GM23338 (cell line): ENCODE measurements around the gene ARSI.

Source experiments
- CREB1 ChIP-seq: fragments of 250-450 bp; sonication (Bioruptor Pico); IDR thresholded peaks from 2 replicates; pipeline ENCODE4 v1.5.0; 2020; ENCODE audit warnings: low read depth, mild to moderate bottlenecking, moderate library complexity
- EZH2 ChIP-seq: fragments of 200-600 bp; sonication (generic); IDR thresholded peaks from one replicate; pipeline ENCODE4 v1.8.0; 2017; ENCODE audit warnings: antibody characterized with exemption, mild to moderate bottlenecking, low read depth; ENCODE audit not compliant: unreplicated experiment
- EZH2phosphoT487 ChIP-seq: fragments of 200-600 bp; sonication (generic); IDR thresholded peaks from one replicate; pipeline ENCODE4 v1.8.1; 2018; ENCODE audit warnings: antibody characterized with exemption; ENCODE audit not compliant: unreplicated experiment
- JUNB ChIP-seq: IDR thresholded peaks from one replicate; pipeline ENCODE4 v1.6.1; 2016; ENCODE audit warnings: antibody characterized with exemption; ENCODE audit not compliant: unreplicated experiment
- STAT1 ChIP-seq: IDR thresholded peaks from one replicate; pipeline ENCODE4 v1.6.1; 2016; ENCODE audit warnings: antibody characterized with exemption; ENCODE audit not compliant: unreplicated experiment
- TF ChIP-seq, protein P1 (sequence below), 2 experiments: fragments of 200-600 bp in 1 of 2; sonication (generic) in 1 of 2; conservative IDR thresholded peaks; 2 replicates each; pipeline versions ENCODE4 v1.5.1 to v1.6.1; 2016 to 2017; ENCODE audit warnings: antibody characterized with exemption in 2 of 2, low read depth in 2 of 2, mild to moderate bottlenecking in 2 of 2, moderate library complexity in 1 of 2

DNA sequence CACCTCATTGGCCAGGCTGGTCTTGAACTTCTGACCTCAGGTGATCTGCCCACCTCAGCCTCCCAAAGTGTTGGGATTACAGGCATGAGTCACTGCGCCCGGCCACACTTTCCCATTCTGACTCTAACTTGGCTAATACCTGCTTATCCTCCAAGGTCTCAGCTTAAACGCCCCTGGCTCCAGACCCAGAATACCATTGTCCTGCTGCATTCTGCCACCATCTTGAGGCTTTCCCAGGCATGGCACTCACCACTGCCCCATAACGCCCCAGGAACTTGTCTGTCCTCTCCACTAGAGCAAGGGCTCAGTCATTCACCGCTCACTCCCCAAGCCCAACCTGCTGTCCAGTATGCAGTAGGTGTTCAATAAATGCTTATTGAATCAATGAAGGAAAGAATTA, 53.0 kb downstream of the ARSI start:
- TF ChIP-seq, protein P1, sequence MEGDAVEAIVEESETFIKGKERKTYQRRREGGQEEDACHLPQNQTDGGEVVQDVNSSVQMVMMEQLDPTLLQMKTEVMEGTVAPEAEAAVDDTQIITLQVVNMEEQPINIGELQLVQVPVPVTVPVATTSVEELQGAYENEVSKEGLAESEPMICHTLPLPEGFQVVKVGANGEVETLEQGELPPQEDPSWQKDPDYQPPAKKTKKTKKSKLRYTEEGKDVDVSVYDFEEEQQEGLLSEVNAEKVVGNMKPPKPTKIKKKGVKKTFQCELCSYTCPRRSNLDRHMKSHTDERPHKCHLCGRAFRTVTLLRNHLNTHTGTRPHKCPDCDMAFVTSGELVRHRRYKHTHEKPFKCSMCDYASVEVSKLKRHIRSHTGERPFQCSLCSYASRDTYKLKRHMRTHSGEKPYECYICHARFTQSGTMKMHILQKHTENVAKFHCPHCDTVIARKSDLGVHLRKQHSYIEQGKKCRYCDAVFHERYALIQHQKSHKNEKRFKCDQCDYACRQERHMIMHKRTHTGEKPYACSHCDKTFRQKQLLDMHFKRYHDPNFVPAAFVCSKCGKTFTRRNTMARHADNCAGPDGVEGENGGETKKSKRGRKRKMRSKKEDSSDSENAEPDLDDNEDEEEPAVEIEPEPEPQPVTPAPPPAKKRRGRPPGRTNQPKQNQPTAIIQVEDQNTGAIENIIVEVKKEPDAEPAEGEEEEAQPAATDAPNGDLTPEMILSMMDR (conservative IDR thresholded peaks at IDR 0.05; ENCODE audit: low read depth in 2 of 2), result peak in 1 of 2 experiments; percentile 20; a peak in 2 of 4 replicates
- TF ChIP-seq EZH2, result no peak
- no peak for TF ChIP-seq EZH2phosphoT487
- TF ChIP-seq STAT1, result no peak
- TF ChIP-seq CREB1 (CRISPR knock-in tag), result no peak
- TF ChIP-seq JUNB, result no peak
